Fibroblast of gingiva (primary cell): ENCODE data around the gene TSHZ1.
A peak's percentile ranks its signal among the peaks of the same experiment; 100 is the strongest.

ENCODE experiments used
- DNase-seq: peaks from one replicate; pipeline ENCODE4 v3.0.0-alpha.2; 2011; ENCODE audit warnings: low read depth

The TSHZ1 gene

DNA sequence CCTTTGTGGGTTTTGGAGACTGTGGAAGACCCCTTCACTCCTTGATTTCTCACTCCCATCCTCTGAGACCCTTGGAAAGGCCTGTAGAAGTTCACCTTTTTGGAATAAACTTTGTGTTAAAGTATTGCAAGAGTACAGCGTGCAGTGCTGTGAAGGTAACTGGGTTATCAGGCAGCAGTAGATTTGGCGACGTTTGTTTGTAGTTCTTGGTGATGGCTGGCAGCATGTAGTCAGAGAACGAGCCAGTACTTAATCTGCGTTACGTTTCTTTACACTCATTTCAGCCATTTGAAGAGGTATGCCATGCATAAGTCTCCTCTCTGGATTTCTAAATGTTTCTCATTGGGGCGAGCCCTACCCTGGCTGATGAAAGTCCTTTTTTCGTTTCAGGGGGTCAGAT, 64.6 kb downstream of the TSHZ1 start:
- DNase-seq, result no peak

DNA sequence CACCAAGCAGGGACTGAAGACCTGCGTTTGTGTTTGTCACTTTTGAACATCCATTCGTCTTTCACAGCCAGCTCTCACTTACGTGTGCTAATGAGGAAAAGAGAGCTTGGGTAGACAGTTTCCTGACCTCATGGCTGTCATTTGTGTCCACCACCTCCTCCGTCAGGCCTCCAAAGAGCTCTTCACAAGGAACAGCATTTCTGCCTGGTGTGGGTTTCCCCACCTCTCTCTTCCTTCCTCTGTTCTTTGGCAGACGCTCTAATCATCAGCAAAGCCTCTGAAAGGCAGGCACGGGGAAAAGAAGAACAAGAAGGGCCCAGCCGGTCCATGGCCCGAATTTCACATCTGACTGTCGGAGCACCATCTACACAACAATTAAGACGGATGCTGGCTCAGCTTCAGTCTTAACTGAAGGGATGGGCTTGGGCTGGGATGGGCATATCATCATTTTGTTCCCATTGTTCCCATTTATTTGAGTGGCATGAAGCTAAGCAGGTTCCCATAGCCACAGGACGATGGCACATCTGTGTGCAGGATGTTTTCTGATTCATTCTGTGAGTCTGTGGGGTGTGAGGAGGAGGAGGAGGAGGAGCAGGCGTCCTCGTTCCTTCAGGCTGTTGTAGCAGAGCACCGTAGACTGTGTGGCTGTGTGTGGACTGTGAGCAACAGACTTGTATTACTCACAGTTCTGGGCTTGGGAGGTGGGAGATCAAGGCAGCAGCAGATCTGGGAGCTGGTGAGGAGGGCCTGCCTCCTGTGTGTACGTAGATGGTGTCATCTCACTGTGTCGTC, 66.4 kb downstream of the TSHZ1 start:
- no peak for DNase-seq

DNA sequence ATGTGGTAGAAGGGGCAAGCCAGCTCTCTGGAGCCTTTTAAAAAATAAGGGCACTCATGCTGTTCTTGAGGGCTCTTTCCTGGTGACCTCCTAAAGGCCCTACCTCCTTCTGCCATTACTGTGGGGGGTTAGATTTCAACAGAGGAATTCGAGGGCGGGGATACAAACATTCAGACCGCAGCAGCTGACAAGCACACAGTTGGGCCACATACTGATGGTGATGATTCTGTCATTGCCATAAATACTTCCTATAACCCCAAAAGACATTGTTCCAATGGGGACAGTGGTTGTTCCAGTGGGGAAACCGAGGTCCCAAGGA, 67.0 kb downstream of the TSHZ1 start:
- DNase-seq, result no peak

DNA sequence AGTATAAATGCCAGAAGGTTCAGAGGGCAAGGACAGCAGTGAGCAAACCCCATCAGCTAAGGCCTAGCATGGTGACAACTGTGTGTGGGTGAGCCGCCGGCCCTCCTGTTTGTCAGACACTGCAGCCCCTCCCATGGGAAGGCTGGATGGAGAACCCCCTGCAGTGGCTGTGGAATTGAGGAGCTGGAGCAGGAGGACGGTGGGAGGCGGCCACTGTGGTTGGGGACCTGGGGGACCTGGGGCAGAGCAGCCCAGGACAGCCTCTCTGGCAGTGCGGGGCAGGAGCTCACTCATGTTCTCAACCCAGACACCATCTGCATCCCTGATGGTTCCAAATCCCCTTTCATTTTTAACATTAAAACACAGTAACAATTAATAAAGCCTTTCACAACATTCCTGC, 68.8 kb downstream of the TSHZ1 start:
- DNase-seq, result no peak

DNA sequence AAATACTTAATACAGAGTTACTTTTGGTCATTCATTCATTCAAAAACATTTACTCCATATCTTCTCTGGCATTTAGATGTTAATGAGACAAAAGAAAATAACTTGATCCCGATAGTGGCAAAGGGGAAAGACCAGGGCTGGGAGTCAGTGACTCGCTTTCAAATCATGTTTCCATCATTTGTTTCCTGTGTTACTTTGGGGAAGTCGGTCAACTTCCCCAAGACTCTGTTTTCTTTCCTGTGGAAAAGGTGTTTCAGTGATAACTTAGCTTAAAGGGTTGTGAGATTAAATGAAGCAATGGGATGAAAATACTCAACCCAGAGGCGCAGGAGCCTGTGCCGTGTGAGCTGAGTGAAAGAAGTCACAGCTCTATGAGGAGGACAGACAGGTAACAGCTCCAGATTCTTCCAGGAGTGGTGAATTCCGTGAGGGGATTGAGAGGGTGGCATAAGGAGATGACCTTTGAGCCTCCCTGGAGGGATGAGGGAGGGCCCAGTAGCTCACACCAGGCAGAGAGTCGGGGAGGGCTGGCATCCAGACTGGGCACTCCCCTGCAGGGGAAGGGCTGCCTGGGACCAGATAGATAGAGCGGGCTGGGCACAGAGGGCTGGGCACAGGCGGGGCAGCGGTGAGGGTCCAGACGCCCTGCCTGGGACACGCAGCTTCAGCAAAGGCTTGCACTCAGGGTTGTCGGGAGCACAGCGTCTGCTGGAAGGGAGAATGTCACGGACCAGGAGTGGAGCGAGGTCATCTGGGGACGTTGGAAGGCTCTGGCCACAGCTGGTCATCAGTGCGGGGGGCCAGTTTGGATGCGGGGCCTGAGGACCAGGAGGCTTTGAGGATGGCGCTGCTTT, 70.1 kb downstream of the TSHZ1 start:
- no peak for DNase-seq

DNA sequence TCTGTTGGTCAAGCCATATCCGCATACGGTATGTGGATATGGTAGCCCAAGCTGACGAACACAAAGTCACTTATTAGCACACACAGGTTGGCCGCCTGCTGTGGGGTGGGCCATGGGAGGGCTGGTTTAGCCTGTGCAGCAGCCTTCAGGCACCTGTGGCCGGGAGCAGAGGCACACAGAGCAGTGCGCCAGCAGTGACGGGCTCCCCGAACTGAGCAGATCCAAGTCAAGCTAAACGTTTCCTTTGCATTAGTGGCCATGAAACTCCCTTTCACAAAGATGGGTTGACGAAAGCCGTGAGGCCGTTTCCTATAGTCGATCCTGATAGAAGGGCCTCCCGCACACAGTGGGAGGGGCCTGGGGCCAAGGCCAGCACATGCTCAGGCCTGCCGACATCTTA, 72.1 kb downstream of the TSHZ1 start:
- no peak for DNase-seq

DNA sequence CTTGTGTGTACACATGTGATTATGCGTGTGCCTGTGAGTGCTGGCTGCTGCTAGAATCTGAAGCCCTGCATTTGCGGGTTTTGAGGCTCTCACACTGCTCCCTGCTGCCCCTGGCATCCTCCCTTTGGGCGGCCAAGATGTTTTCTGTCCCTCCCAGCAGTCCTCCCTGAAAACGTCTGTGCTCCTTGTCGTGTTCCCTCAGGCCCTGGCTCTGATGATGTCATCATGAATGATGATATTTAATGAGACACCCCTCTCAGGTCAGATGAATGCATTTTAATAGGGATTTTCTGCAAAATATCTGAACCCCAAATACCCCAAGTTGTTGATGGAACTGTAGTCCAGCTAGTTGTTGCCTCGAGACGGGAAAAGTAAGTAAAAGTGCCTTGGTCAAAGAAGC, 73.1 kb downstream of the TSHZ1 start:
- no peak for DNase-seq

DNA sequence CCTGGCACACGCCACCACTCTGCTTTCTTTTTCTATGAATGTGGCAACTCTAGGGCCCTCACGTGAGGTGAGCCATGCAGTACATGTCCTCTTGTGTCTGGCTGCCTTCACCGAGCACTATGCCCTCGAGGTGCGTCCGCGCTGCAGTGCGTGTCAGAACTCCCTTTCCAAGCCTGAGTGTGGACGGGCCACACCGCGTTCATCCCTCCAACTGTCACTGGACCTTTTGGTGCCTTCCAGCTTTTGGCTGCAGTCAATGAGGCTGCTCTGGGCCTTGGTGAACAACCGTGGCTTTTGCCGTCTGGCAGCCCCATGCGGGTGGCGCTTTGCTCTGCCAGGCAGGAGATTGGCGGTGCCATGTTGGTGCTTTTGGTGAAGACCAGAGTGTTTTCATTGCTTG, 74.0 kb downstream of the TSHZ1 start:
- DNase-seq, result no peak

DNA sequence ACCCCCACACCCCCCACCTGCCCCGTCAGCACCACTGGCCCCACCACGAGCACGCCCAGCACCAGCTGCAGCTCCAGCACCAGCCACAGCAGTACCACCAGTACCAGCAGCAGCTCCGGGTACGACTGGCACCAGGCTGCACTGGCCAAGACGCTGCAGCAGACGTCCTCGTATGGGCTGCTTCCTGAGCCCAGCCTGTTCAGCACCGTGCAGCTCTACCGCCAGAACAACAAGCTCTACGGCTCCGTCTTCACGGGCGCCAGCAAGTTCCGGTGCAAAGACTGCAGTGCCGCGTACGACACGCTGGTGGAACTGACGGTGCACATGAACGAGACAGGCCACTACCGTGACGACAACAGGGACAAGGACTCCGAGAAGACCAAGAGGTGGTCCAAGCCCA, 75.3 kb downstream of the TSHZ1 start:
- DNase-seq, result no peak

DNA sequence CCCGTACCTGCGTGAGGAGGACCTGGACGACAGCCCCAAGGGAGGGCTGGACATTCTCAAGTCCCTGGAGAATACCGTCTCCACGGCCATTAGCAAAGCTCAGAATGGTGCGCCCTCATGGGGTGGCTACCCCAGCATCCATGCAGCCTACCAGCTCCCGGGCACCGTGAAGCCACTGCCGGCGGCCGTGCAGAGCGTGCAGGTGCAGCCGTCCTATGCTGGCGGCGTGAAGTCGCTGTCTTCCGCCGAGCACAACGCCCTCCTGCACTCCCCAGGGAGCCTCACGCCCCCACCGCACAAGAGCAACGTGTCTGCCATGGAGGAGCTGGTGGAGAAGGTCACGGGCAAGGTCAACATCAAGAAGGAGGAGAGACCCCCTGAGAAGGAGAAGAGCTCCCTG, 76.4 kb downstream of the TSHZ1 start:
- DNase-seq, result no peak

DNA sequence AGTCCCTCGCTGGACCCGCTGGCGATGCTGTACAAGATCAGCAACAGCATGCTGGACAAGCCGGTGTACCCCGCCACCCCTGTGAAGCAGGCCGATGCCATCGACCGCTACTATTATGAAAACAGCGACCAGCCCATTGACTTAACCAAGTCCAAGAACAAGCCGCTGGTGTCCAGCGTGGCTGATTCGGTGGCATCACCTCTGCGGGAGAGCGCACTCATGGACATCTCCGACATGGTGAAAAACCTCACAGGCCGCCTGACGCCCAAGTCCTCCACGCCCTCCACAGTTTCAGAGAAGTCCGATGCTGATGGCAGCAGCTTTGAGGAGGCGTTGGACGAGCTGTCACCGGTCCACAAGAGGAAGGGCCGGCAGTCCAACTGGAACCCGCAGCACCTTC, 77.1 kb downstream of the TSHZ1 start:
- DNase-seq, result no peak

DNA sequence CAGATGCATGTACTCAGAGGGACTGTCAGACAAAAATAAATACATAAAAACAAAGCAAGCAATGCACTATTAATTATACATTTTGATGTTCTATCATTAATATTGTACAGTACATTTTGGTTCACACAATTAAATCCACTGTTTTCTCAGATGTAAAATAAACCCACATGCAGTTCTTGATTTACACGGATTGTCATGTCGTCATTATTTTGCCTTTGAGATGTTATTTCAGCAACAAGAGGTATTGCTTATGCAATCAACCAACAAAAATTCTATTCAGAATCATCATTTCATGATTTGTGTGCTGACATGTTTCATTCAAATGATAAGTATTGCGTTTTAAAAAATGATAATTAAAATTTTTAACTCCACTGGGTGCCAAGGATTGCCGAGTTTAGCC, 79.2 kb downstream of the TSHZ1 start:
- DNase-seq, result no peak

DNA sequence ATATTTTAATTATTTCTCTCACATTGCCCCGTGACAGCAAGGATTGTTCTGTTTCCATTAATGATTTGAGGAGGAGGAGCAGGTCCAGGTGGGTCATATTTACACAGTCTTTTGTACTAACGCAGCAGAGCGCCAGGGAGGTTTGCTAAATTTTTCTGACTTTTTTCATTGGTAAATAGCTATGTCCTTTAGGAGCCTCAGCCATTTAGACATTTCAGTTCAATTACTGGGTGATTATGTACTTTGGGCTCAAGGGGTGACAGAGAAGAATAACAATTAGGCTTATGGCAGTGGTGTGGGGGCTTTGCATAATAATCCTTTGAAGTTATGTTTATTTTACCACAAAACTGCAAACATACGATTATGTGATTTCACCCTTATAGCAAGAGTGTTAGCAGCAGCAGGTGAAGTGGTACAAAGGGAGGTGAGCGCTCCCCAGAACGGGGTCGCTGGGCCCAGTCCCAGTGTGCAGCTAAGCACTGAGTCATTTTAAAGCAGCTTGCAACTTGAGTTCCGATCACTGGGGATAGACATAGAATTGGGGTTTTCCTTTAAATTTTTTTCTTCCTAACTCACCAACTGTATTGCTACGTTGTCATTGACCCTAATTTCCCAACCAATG, 80.3 kb downstream of the TSHZ1 start:
- DNase-seq, result no peak

DNA sequence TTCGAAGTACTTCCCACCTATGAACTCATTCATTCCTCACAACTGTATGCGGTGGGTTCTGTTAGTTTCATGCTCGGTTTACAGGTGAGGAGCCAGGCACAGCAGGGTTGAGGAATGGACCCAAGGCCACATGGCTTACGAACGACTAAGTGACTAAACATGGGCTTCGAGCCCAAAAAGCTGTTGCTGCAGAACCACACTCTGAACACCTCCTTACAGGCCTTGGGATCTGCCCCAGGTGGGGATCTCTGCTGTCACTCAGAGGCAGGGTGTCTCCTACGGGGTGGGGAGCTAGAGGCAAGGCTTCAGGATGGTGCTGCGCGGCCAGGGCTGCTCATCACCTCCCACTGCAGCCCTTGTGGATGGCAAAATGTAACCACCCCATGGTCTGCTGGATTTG, 80.9 kb downstream of the TSHZ1 start:
- no peak for DNase-seq

DNA sequence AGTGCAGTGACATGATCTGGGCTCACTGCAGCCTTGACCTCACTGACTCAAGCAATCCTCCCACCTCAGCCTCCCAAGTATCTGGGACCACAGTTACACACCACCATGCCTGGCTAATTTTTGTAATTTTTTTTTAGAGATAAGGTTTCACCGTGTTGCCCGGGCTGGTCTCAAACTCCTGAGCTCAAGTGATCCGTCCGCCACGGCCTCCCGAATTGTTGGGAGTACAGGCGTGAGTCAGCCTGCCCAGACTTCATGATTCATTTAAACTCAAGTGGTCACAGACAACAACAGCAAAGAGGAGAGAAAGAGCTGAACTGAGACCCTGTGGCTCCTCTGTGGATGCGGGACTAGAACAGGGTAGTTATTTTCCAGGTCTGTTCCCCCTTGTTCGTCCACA, 83.0 kb downstream of the TSHZ1 start:
- DNase-seq, result no peak

DNA sequence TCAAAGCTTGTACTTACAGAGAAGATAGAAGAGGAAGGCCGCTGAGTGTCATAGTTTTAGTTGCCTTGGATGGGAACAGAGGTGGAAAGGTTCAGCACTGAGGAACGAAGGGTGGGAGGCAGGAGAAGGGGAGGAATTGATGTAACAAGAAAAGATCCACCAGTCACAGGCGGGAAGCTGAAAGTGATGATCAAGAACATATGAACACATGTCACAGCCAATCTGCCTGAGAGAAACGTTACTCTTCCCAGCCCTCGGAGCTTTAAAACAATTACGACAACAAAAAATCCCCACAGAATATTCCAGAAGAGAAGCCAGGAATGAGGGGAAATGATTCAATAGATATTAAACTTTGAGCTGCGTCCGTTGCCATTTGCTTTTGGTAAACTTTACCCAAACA, 87.1 kb downstream of the TSHZ1 start:
- peak; percentile 38 for DNase-seq

DNA sequence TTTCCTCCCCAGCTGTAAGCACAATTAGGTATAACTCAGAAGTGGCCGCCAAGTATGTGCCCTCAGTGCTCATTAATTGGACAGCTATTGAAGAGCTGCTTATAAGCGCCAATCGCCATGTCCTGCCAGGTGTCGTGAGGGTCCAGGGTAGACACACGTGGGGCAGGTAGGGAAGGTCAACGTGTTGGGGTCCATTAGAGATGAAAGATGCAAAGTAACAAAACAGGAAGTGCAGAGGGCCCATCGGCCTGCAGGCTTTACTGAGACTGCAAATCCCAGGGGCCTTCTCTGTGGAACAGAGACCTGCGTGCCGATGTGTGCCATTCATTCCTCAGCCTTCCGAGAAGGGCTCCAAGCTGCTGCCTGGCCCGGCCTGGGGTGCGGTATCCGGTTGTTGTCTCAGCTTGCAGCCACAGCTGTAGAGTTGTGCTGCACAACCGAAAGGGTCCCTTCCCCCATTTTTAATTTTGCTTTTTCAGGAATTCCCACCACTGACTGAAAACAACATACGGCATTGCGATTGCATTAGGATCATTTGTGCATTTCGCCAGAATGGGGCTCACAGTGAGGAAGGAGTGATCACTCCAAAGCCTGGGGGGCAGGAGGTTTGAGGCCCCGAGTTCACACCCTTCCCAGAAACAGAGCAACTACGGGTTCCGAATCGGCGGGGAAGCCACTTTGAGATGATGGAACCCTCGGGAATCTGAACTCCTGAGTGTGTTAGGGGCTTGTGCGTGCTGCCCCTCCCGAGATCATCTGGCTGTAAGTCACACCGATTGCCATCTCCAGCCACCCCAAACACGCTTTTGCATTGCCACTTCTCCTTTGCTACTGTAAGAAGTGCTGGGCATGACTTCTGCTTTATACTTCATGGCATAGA, 94.3 kb downstream of the TSHZ1 start:
- no peak for DNase-seq

DNA sequence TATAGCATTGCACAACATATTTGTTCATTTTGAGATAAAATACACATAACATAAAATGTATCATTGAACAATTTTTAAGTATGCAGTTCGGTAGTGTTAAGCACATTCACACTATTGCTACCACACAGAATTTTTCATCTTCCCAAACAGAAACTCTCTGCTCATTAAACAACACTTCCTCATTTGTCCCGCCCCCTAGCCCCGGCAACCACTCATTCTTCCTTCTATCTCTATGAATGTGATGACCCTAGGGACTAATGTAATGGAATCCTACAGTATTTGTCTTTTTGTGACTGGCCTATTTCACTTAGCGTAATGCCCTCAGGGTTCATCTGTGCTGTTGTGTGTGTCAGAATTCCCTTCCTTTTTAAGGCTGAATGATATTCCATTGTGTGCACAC, 95.4 kb downstream of the TSHZ1 start:
- no peak for DNase-seq

DNA sequence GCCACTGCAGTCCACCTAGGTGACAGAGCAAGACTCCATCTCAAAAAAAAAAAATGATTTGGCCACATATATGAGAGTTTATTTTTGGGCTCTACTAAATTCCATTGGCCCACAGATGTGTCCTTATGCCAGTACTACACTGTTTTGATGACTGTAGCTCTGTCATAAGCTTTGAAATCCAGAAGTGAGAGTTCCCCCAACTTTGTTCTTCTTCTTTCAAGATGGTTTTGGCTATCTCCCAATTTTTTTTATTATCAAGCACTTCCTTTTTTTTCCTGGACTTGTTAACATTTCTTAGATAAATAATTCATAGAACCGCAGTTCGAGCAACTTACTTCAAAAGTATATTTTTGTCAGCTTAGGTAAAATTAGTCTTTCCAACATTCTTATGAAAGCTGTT, 96.9 kb downstream of the TSHZ1 start:
- DNase-seq, result no peak

DNA sequence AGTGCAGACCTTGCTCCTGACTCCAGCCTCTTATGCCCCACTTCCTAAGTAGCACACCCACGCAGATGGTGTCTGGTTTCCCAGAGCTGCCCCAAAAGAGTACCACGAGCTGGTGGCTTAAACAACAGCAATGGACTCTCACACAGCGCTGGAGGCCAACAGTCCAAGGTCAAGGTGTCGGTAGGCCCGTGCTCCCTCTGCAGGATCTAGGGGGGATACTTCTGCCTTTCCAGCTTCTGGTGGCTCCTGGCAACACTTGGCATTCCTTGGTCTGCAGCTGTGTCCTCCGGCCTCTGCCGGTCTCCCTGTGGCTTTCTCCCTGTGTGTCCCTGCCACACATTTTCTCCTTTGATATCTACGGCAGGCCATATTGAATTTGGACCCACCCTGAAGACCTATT, 99.0 kb downstream of the TSHZ1 start:
- no peak for DNase-seq

DNA sequence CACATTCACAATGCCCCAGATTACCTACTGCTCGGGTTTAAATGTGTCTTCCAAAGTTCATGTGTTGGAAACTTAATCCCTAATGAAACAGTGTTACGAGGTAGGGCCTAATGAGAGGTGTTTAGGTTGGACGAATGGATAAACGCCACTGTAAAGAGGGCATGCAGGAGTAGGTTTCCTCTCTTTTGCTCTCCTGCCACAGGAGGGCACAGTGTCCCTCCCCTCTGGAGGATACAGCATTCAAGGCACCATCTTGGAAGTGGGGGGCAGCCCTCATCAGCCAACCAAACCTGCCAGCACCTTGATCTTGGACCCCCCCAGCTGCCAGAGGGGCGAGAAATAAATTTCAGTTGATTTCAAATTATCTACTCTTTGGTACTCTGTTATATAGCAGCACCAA, 103.5 kb downstream of the TSHZ1 start:
- DNase-seq, result no peak

DNA sequence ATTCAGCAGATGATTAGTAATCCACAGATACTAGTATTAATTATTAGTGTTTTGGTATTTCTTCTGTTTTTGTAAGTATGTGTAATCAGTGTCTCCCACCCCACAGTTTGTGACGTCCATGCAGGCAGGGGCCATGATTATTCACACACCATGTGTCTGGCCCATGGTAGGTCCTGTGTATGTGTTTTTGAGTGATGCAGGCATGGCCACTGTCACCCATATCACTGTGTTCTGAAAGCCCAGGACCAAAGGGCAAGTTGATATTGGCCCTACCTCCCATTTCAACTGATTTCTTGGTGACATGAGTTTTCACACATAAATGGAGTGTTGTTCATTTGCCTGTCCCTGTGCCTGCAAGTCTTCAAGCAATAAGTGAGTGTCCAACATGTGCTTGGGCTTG, 104.0 kb downstream of the TSHZ1 start:
- DNase-seq, result no peak
